Kidney epithelial cell (primary cell): ENCODE data around the gene LRRN4. TPM values are rescaled to one million over a fixed set of nuclear protein-coding genes. Genes with fewer than 3 reads are reported as not detected.

Experiments
- total RNA-seq: library from RNA; depleted of rRNA; stranded (reverse); fragments of >200 nt; gene quantifications from 2 replicates; pipeline ENCODE4 v1.2.3, GENCODE V29; 2015

Gene LRRN4
- total RNA-seq, 1 donor from 2014 or later = 65.3 TPM

Other genes starting within 250 kb of the LRRN4 start
- gene CHGB, start 142.6 kb downstream of the LRRN4 start, total RNA-seq = 0.17 and 1.4 TPM in 2 replicates
- gene TRMT6, start 103.5 kb downstream of the LRRN4 start, total RNA-seq = 12.7 and 18.0 TPM in 2 replicates
- 5.1 and 6.1 TPM in 2 replicates for gene MCM8, start 103.4 kb downstream of the LRRN4 start, total RNA-seq
- 33.8 and 55.8 TPM in 2 replicates for gene CRLS1, start 47.9 kb downstream of the LRRN4 start, total RNA-seq
- gene FERMT1, start 69.0 kb upstream of the LRRN4 start, total RNA-seq = 21.9 and 22.1 TPM in 2 replicates